ENCODE results near the gene ARHGAP31. TPM values are rescaled to one million over a fixed set of nuclear protein-coding genes. Genes with fewer than 3 reads are reported as not detected.

The ARHGAP31 gene
- total RNA-seq, 2 donors from 2014 or later, result 5.7 to 7.9 TPM

GRCh38 chr3:119360736-119361462, 66.7 kb downstream of the ARHGAP31 start:
- Histone ChIP-seq H3K36me3 (replicated peaks in 1 of 2; ENCODE audit: insufficient read depth in 1 of 2, low read depth in 2 of 2) (no peaks in the 10 kb centered on the region), H3K27ac (no peak overlapping the region), H3K9me3 (no peaks in the 10 kb centered on the region), H3K27me3 (no peaks in the 10 kb centered on the region), H3K4me1 (no peaks in the 10 kb centered on the region), H3K4me3 (no peak overlapping the region)
- no peak for TF ChIP-seq POLR2A (IDR thresholded peaks at IDR 0.05)
- no peak for TF ChIP-seq CTCF (IDR thresholded peaks at IDR 0.05)
- ATAC-seq (no peak), DNase-seq (no peak)
- intact Hi-C loops (cut with DNase I), result no loop called here
- 83 to 93% methylated on average over 3 of the region's 3 CpGs for WGBS, 2 donors

- ATAC-seq (no peak), DNase-seq (no peak)
- intact Hi-C loops (cut with DNase I), result no loop called here
- Histone ChIP-seq H3K4me1 (no peaks in the 10 kb centered on the region), H3K4me3 (no peak overlapping the region), H3K36me3 (replicated peaks in 1 of 2; ENCODE audit: insufficient read depth in 1 of 2, low read depth in 2 of 2) (no peaks in the 10 kb centered on the region), H3K9me3 (no peaks in the 10 kb centered on the region), H3K27ac (no peak overlapping the region), H3K27me3 (no peaks in the 10 kb centered on the region)
- 82 to 90% methylated on average over 2 of the region's 2 CpGs for WGBS, 2 donors
- TF ChIP-seq POLR2A (IDR thresholded peaks at IDR 0.05) (no peak), CTCF (IDR thresholded peaks at IDR 0.05) (no peak)
Measured at GRCh38 chr3:119362010-119362409, 67.8 kb downstream of the ARHGAP31 start.

- H3K27ac ChIP-seq, result no peak overlapping the region
- no peaks in the 10 kb centered on the region for H3K9me3 ChIP-seq
- TF ChIP-seq CTCF (IDR thresholded peaks at IDR 0.05) (no peak), POLR2A (IDR thresholded peaks at IDR 0.05) (no peak)
- ATAC-seq (no peak), DNase-seq (no peak)
- H3K4me3 ChIP-seq, result no peak overlapping the region
- WGBS, 2 donors, result 87 to 91% methylated on average over 7 of the region's 7 CpGs
- H3K27me3 ChIP-seq, result no peaks in the 10 kb centered on the region
- intact Hi-C loops (cut with DNase I), result no loop called here
- H3K36me3 ChIP-seq (replicated peaks in 1 of 2; ENCODE audit: insufficient read depth in 1 of 2, low read depth in 2 of 2), result no peaks in the 10 kb centered on the region
- H3K4me1 ChIP-seq, result no peaks in the 10 kb centered on the region
Measured at GRCh38 chr3:119362940-119363725, 69.0 kb downstream of the ARHGAP31 start.

- no peak overlapping the region for H3K27ac ChIP-seq
- TF ChIP-seq CTCF (IDR thresholded peaks at IDR 0.05), result no peak
- no peak for TF ChIP-seq POLR2A (IDR thresholded peaks at IDR 0.05)
- no peak for ATAC-seq
- intact Hi-C loops (cut with DNase I), result no loop called here
- 85 to 94% methylated on average over 1 of the region's 1 CpG for WGBS, 2 donors
- no peaks in the 10 kb centered on the region for H3K36me3 ChIP-seq (replicated peaks in 1 of 2; ENCODE audit: insufficient read depth in 1 of 2, low read depth in 2 of 2)
- no peak overlapping the region for H3K4me3 ChIP-seq
- H3K9me3 ChIP-seq, result no peaks in the 10 kb centered on the region
- H3K27me3 ChIP-seq, result no peaks in the 10 kb centered on the region
- DNase-seq, result no peak
- no peaks in the 10 kb centered on the region for H3K4me1 ChIP-seq
Measured at GRCh38 chr3:119364401-119364800, 70.2 kb downstream of the ARHGAP31 start.
